ENCODE measurements around the gene PIGM.

The PIGM gene

DNA sequence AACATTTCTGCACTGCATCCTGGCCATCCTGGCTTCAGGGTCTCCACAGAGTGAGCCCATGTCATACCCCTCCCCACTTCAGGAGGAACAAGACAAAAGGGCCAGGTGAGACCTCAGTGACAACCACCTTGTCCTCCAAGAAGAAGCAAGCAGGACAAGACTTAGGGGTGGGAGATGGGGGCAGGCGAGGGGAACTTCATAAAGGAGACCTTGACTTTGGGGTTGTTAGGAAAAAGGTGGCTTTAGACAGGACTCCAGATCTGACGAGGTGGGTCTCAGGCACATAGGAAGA is 53.7 kb downstream of the PIGM start:
- TF ChIP-seq, protein P1, sequence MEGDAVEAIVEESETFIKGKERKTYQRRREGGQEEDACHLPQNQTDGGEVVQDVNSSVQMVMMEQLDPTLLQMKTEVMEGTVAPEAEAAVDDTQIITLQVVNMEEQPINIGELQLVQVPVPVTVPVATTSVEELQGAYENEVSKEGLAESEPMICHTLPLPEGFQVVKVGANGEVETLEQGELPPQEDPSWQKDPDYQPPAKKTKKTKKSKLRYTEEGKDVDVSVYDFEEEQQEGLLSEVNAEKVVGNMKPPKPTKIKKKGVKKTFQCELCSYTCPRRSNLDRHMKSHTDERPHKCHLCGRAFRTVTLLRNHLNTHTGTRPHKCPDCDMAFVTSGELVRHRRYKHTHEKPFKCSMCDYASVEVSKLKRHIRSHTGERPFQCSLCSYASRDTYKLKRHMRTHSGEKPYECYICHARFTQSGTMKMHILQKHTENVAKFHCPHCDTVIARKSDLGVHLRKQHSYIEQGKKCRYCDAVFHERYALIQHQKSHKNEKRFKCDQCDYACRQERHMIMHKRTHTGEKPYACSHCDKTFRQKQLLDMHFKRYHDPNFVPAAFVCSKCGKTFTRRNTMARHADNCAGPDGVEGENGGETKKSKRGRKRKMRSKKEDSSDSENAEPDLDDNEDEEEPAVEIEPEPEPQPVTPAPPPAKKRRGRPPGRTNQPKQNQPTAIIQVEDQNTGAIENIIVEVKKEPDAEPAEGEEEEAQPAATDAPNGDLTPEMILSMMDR (IDR thresholded peaks at IDR 0.05; ENCODE audit: low read depth, low read length, missing control alignments), result no peak
- DNase-seq (ENCODE audit: low read depth), result no peak
- H3K4me3 ChIP-seq (ENCODE audit: low read depth, low read length), result no peak overlapping the region

- no peak for DNase-seq (ENCODE audit: low read depth)
- TF ChIP-seq, protein P1 (IDR thresholded peaks at IDR 0.05; ENCODE audit: low read depth, low read length, missing control alignments), result no peak
- H3K4me3 ChIP-seq (ENCODE audit: low read depth, low read length), result no peak overlapping the region
These were observed 54.3 kb downstream of the PIGM start for GRCh38 chr1:159977364-159978106.
